ENCODE data around the gene PCK1.

Gene PCK1

DNA sequence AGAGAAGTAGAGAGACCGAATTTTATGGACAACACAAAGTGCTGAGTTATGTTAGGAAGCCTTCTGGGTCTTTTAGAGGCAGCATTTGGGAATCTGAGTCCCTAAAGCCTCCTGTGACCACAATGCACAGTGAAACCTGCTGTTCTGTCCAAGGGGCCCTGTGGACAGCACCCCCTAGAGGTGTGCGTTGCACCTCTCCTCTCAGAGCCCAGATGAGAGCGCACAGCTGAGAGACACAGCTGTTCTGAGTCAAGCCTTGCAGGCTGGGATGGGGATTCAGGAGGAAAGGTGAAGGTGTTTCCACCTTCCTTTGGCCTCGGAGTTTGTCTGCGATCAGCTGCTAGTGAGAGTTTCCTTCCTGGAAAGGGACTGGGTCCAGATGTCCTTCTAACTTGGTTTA, 13.0 kb downstream of the PCK1 start:
- no peak for ATAC-seq
- no peaks in the 10 kb centered on the region for H3K9me3 Mint-ChIP-seq
- no peak overlapping the region for H3K4me3 Mint-ChIP-seq
- H3K27ac Mint-ChIP-seq = no peak overlapping the region
- H3K27me3 Mint-ChIP-seq = peaks cover 13% of the 10 kb centered on the region
- DNase-seq = no peak
- no peaks in the 10 kb centered on the region for H3K4me1 Mint-ChIP-seq
- no peaks in the 10 kb centered on the region for H3K36me3 Mint-ChIP-seq (ENCODE audit: low read depth)

DNA sequence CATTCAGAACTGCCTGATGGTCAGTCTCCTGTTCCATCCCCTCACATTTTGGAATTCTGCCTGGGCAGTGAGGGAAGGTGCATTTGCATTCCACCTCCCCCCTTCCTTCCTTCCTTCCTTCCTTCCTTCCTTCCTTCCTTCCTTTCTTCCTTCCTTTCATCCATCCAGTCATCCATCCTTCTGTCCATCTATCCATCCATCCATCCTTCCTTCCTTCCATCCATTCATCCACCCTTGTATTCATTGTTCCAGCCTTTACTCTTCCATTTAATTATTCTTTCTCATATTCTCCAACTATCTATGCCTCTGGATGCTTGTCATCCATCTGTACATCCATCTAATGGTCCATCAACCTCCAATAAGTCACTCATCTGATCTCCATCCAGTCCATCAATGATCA, 14.0 kb downstream of the PCK1 start:
- Mint-ChIP-seq H3K36me3 (ENCODE audit: low read depth) (no peaks in the 10 kb centered on the region), H3K27ac (no peak overlapping the region), H3K9me3 (no peaks in the 10 kb centered on the region), H3K4me1 (no peaks in the 10 kb centered on the region), H3K27me3 (peaks cover 16% of the 10 kb centered on the region), H3K4me3 (no peak overlapping the region)
- ATAC-seq = no peak
- no peak for DNase-seq

- Mint-ChIP-seq H3K27ac (no peak overlapping the region), H3K9me3 (no peaks in the 10 kb centered on the region), H3K27me3 (peaks cover 24% of the 10 kb centered on the region), H3K4me1 (no peaks in the 10 kb centered on the region), H3K4me3 (no peak overlapping the region), H3K36me3 (ENCODE audit: low read depth) (no peaks in the 10 kb centered on the region)
- no peak for DNase-seq
- no peak for ATAC-seq
Measured at GRCh38 chr20:57576002-57576401, 15.1 kb downstream of the PCK1 start.

- H3K36me3 Mint-ChIP-seq (ENCODE audit: low read depth) = no peaks in the 10 kb centered on the region
- ATAC-seq = no peak
- H3K27ac Mint-ChIP-seq = no peak overlapping the region
- no peaks in the 10 kb centered on the region for H3K4me1 Mint-ChIP-seq
- DNase-seq = no peak
- no peak overlapping the region for H3K4me3 Mint-ChIP-seq
- peaks cover 29% of the 10 kb centered on the region for H3K27me3 Mint-ChIP-seq
- no peaks in the 10 kb centered on the region for H3K9me3 Mint-ChIP-seq
Measured at GRCh38 chr20:57576617-57577550, 16.0 kb downstream of the PCK1 start.

GRCh38 chr20:57577679-57578475, 17.0 kb downstream of the PCK1 start:
- Mint-ChIP-seq H3K4me3 (no peak overlapping the region), H3K27me3 (peaks cover 32% of the 10 kb centered on the region), H3K4me1 (no peaks in the 10 kb centered on the region), H3K36me3 (ENCODE audit: low read depth) (no peaks in the 10 kb centered on the region), H3K9me3 (no peaks in the 10 kb centered on the region), H3K27ac (no peak overlapping the region)
- ATAC-seq (no peak), DNase-seq (no peak)

DNA sequence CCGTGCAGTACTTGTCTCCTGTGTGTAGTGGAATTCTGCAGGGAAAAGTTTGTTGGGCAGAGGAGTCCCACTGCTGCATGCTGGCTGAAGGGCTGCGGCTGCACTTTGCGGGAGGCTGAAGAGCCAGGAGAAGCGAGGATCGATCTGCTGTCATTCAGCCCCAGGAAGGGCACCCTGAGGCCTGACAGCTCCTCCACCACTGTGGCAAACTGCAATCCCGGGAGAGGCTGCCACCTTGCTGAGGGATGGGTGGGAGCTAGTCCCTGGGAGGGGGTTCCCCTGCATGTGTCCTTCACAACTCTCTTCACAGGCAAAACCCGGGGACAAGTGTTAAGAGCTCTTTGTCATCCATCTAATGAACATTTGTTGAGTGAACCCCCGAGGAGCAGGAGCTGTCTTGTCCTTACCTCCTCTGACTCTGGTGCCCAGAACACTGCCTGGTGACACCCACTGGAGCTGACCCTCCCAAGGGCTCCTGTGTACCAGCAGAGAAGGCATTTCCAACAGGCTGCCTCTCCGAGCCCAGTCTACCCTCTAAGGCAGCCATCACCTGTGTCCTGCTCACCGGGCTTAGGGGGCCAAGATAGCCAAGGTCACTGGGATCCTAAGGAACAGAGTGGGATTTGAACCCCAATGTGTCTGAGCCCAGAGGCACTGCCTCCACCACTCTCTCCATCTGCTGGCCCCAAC, 17.7 kb downstream of the PCK1 start:
- Mint-ChIP-seq H3K27ac (no peak overlapping the region), H3K4me1 (no peaks in the 10 kb centered on the region), H3K36me3 (ENCODE audit: low read depth) (no peaks in the 10 kb centered on the region), H3K9me3 (no peaks in the 10 kb centered on the region), H3K27me3 (peaks cover 38% of the 10 kb centered on the region), H3K4me3 (no peak overlapping the region)
- no peak for DNase-seq
- no peak for ATAC-seq

DNA sequence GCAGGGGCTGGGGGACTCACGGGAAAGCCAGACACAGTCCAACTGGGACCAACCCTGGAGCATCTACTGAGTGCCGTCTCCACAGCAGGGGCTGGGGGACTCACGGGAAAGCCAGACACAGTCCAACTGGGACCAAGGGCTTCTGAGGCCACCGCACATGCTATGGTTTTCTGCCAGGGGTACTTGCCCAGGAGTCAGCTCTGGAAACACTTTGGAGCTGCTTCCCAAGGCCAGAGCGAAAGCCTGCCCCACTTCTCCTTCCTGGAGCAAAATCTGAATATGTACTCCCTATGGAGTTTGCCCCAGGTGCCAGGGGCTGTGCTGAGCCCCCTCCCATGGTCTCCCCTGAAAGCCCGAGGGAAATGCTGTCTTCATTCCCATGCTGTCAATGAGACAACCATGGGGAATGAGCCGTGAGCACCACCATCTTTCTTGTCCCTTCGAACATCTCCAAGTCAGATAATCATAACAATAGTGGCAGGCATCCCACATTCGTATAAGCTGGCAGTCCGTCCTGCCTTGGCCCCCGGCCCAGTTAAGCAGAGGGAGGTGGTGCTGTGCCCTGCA, 18.5 kb downstream of the PCK1 start:
- ATAC-seq = no peak
- peaks cover 35% of the 10 kb centered on the region for H3K27me3 Mint-ChIP-seq
- no peak overlapping the region for H3K4me3 Mint-ChIP-seq
- no peak overlapping the region for H3K27ac Mint-ChIP-seq
- no peaks in the 10 kb centered on the region for H3K4me1 Mint-ChIP-seq
- H3K9me3 Mint-ChIP-seq = no peaks in the 10 kb centered on the region
- no peak for DNase-seq
- no peaks in the 10 kb centered on the region for H3K36me3 Mint-ChIP-seq (ENCODE audit: low read depth)

DNA sequence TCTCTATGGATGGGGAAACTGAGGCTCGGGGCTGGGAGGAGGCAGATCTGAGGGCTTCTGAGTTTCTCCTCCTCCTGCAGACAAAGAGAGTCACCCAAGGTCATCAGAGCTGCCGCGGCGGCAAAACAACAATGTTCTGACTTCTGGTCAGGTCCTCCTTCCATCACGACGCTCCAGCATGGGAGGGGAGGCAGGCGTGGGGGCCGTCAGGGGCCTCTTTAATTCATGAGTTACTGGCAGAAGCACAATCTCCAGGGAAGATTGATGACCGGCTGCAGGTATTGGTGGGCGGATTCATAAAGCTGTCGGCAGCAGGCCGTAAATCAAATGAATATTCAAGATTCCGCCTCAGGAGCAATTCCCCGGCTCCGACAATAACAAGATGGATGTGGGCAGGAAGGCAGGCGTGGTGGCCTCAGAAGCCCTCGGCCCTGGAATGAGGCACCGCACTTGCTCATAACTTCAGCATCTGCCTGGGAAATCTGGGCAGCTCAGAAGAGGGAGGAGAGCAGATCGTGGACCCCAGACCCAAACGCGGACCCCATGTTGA, 19.1 kb downstream of the PCK1 start:
- Mint-ChIP-seq H3K36me3 (ENCODE audit: low read depth) (no peaks in the 10 kb centered on the region), H3K27ac (no peak overlapping the region), H3K4me1 (no peaks in the 10 kb centered on the region), H3K9me3 (no peaks in the 10 kb centered on the region), H3K27me3 (peaks cover 39% of the 10 kb centered on the region), H3K4me3 (no peak overlapping the region)
- DNase-seq (no peak), ATAC-seq (no peak)

DNA sequence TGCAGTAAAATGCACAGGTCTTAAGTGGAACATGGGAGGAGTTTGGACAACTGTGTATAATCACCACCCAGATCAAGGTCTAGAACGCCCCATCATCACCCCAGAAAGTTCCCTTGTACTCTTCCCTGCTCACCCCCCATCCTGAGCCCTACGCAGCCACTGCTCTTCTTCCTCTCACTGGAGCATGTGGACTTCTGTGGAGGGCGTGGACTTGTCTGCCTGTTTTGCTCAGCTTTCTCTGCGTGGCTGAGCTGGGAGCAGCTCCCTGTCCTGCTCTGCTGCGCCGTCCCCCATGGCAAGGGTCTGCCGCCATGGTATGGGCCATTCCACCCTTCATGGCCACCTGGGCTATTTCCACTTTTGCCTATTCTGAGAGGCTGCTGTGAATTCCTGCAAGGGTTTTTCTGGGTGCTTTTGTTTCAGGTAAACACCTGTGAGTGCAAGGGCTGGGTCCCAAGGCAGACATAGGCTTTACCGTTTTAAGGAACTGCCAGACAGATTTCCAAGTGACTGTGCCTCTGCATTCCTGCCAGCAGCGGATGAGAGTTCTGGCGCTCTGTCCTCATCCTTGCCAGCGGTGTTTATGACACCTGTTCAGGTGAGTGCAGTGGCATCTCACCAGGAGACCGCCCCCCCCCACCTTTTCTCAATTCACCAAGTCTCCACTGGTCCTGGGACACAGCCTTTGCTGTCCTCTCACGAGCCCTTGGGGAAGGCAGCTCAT, 19.7 kb downstream of the PCK1 start:
- no peak overlapping the region for H3K4me3 Mint-ChIP-seq
- ATAC-seq (no peak), DNase-seq (no peak)
- H3K4me1 Mint-ChIP-seq = no peaks in the 10 kb centered on the region
- H3K9me3 Mint-ChIP-seq = no peaks in the 10 kb centered on the region
- H3K36me3 Mint-ChIP-seq (ENCODE audit: low read depth) = no peaks in the 10 kb centered on the region
- peaks cover 43% of the 10 kb centered on the region for H3K27me3 Mint-ChIP-seq
- H3K27ac Mint-ChIP-seq = no peak overlapping the region

DNA sequence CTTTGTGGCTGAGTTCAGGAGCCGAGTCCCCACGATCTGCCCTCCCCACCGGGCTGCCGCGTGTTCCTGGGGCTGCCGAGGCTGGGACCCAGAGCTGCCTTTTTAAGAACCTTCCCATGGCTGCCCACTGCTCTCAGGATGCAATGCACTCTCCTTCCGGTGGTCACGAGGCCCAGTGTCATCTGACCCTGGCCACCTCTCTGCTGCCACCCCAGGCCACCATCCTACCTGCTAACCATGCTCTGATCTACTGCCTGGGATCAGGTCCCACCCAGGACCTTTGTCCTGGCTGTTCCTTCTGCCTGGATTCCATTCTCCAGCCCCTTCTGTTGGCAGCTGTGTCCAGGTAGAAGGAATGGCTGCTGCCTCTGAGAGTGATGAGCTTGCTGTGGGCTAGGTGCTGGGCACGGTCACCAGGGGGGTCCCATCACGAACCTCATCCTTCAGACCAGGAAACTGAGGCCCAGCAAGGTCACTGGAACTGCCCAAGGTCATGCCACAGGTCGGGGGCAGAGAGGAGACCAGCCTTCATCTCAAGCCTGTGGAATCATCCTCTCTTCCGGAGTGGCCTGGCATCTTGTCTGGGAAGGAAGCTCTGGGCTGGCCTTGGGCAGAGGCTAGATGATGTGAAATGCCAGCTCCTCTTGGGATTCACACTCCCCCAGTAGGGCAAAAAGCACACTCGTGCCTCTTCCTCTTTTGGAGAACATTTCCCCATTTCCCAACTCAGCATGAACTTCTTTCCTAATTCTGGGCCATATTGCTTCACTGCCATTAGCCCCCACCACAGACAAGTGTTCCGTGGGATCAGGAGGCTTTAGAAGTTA, 20.5 kb downstream of the PCK1 start:
- H3K27ac Mint-ChIP-seq = no peak overlapping the region

GRCh38 chr20:57582029-57582378, 21.1 kb downstream of the PCK1 start:
- Mint-ChIP-seq H3K4me3 (no peak overlapping the region), H3K36me3 (ENCODE audit: low read depth) (no peaks in the 10 kb centered on the region), H3K27ac (no peak overlapping the region), H3K9me3 (no peaks in the 10 kb centered on the region), H3K4me1 (no peaks in the 10 kb centered on the region), H3K27me3 (peaks cover 45% of the 10 kb centered on the region)
- DNase-seq (no peak), ATAC-seq (no peak)

More for the DNA sequence above, 20.5 kb downstream of the PCK1 start:
- Mint-ChIP-seq H3K4me3 (no peak overlapping the region), H3K9me3 (no peaks in the 10 kb centered on the region), H3K36me3 (ENCODE audit: low read depth) (no peaks in the 10 kb centered on the region), H3K4me1 (no peaks in the 10 kb centered on the region), H3K27me3 (peaks cover 45% of the 10 kb centered on the region)
- ATAC-seq (no peak), DNase-seq (no peak)

DNA sequence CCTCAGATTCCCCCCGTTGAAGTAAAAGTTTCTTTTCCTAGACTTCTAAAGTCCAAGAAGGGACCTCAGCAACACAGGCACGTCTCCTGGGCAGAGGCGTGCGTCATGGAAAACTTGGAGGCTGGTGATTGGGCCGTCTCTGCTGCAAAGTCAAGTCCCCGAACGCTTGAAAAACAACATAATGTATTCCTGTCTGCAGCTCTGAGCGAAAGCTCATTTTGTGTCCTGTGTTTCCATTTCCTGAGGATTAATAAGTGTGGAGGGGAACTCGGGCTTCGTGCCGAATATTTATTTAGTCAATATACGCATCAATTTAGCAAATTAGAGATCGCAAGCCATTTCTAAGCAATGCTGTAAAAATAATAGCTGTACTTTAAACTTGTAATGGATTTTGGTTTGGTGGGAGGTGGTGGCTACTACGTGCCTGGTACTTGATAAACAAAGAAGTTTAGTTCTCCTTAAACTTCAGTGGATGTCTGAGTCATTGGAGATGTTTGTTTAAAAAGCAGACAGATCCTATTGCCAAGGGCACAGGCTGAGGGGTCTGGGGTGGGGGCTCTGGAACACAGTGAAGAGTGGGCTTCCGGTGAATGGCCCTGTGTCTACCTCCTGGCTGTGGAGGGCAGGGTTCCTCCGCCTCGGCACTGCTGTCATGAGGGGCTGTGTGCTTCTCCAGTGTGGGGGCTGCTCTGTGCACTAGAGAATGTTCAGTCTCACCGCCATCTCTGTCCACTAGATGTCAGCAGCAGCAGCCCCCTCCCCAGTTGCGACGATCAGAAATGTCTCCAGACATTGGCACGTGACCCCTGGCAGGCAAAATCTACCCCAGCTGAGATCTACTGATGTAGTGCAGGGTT, 21.8 kb downstream of the PCK1 start:
- Mint-ChIP-seq H3K9me3 (no peaks in the 10 kb centered on the region), H3K27ac (no peak overlapping the region), H3K4me3 (no peak overlapping the region), H3K27me3 (peaks cover 45% of the 10 kb centered on the region), H3K4me1 (no peaks in the 10 kb centered on the region), H3K36me3 (ENCODE audit: low read depth) (no peaks in the 10 kb centered on the region)
- ATAC-seq = no peak
- no peak for DNase-seq
